Umbilical cord (tissue), 2 donors: Measurements from ENCODE around the gene EMD. TPM values are rescaled to one million over a fixed set of nuclear protein-coding genes. Genes with fewer than 3 reads are reported as not detected.
A peak's percentile ranks its signal among the peaks of the same experiment; 100 is the strongest.
"Not testable (repeated sequence)": the region's sequence is repeated elsewhere in the genome, so short reads cannot be mapped to it uniquely, and the experiment has no call there.

Experiments
- DNase-seq: peaks from one replicate; pipeline ENCODE4 v3.0.0-alpha.2; 2015; ENCODE audit warnings: low spot score
- total RNA-seq: library from RNA; depleted of rRNA; stranded (reverse); fragments of >200 nt; gene quantifications from one replicate; pipeline ENCODE4 v1.2.3, GENCODE V29; 2014; ENCODE audit warnings: low replicate concordance; ENCODE audit not compliant: insufficient read depth

The EMD gene
- total RNA-seq, 1 donor from 2014 or later = 22.9 TPM

GRCh38 chrX:154371017-154371788 lies 7.9 kb upstream of the EMD start:
- peak; percentile 95 for DNase-seq

GRCh38 chrX:154371789-154372300 lies 7.2 kb upstream of the EMD start:
- DNase-seq = no peak

DNA sequence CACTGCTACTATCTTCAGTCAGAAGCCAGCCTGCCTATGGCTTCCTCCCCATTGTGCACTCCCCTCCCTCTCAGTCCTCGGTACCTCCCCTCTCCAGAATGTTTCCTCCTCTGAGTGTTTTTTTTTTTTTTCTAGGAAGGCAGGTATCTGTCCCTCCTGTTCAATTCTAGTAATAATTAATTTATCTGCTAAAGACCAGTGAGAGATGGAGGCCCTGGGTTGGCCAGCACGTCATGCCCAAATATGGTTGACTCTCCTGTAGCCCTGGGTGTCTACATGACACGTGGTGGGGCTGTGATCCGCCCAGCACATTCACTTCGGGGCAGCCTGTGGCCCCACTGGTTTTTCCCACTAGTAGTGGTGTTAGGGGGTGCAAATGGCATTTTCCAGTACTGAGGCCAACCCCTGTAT lies 6.5 kb upstream of the EMD start:
- DNase-seq = peak; percentile 42

DNA sequence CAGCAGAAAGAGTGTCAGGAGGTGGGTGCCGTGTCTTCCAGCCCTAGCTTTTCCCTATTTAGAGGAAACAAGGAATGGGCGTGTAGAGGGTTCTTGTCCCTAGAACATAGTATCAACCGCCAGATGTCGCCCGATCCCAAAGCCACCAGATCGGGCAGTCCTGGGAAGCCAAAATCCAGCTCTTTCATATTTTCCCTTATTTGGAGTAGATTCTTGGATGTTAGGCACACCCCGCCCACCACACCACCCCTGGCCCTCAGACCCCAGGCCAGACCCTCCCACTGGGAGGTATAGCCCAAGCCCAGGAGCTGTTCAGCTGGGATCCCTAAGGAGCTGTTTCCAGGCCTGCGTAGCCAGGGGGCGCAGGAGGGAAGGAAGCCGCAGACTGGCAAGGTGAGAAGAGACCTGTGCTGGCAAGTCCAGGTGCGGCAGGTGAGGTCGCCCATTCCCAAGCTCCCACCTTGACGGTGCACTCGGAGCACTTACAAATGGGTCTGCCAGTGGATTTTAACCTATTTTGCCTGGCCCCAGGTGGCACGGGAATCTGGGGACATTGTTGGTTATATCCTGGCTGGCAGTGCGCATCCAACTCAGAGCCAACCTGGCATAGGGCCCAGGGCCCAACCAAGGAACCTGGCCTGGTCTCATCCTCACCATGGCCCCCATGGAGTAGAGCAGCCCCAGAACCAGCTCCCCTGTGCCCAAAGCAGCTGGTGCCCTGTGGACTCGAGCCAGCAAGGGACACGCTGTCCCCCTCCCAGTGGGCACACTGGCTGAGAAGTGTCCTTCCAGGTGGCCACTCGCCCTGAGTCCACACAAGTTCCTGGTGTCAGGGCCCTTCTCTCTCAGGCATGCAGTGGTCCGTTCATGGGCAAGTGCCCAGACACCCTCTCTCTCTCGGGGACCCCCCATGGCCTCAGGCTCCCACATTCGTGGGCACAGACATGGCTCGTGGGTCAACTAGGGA lies 5.5 kb upstream of the EMD start:
- DNase-seq = peak; percentile 90

DNA sequence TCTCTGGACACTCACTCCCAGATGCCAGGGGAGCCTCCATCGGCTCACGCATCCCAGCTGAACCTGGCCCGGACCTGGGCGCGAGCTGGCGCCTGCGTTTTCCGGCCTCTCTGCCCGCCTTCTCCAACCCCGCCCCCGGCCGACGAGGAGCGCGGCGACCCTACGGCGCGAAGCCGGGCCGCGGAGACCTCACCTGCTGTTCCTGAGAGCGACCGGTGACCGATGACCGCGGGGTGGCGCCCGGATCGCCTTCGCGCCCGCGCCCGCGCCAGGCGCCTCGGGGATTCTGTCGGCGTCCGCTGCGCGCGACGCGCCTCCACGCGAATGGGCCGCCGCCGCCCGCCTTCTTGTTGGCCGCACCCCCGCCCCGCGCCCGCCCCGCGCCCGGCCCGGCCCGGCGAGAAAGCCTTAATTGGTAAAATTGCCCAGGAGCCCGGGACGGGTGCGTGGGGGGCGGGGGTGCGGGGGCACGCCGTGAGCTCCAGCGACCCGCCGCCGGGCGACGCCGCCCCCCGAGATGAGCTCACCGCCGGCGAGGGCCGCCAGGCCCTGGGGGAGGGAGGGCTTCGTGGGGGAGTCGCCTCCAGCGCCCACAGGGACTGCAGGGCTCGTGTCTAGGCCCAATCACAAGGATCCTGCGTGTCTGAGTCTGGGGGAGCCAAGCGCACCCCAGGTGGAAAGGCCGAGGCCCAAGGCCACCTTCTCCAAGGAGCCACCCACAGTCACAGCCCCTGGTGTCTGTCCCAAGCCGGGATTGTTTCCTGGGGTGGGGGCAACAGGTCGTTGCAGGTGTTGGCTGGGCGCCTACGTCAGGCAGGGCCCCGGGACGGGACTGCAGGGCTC lies 4.6 kb upstream of the EMD start, which contains the start of gene FLNA:
Gene FLNA (minus strand): TSS at position 322 of the 843 bp plus-strand sequence. CDS start 3,389 bp downstream, outside the sequence.
- peak; percentile 23 for DNase-seq

DNA sequence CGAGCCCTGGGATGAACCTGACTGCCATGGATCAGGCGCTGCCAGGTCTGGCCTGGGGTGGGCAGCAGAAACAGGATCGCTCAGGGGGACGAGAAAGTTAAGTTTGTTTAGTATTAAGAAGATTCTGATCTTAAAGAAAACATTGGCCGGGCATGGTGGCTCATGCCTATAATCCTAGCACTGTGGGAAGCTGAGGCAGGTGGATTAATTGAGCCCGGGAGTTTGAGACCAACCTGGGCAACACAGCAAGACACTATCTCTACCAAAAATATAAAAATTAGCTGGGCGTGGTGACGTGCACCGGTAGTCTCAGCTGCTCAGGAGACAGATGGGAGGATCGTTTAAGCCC lies 4.0 kb upstream of the EMD start:
- DNase-seq = no peak

GRCh38 chrX:154376774-154377173 lies 2.3 kb upstream of the EMD start:
- DNase-seq = peak; percentile 41

- DNase-seq = peak; percentile 69
These were observed 866 bp upstream of the EMD start for GRCh38 chrX:154378059-154378798.

- DNase-seq = no peak
These were observed 465 bp downstream of the EMD start for GRCh38 chrX:154379569-154379951.

DNA sequence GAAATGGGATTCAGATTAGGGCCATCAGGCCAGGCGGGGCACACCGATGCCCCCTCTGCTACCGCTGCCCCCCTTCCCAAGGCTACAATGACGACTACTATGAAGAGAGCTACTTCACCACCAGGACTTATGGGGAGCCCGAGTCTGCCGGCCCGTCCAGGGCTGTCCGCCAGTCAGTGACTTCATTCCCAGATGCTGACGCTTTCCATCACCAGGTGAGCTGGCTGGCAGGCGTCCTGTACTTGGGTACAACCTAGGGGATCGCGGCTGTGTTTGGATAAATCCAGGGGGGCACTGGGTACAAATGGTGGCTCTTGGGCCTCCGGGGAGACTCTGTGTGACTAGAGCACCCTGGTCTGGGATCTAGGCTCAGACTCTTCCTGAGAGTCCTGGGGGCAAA lies 1.1 kb downstream of the EMD start:
- DNase-seq = no peak

DNA sequence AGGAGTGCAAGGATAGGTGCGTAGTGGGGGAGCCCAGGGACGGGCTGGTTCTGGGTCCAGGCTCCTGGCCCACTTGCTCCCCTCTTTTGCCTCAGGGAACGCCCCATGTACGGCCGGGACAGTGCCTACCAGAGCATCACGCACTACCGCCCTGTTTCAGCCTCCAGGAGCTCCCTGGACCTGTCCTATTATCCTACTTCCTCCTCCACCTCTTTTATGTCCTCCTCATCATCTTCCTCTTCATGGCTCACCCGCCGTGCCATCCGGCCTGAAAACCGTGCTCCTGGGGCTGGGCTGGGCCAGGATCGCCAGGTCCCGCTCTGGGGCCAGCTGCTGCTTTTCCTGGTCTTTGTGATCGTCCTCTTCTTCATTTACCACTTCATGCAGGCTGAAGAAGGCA lies 1.7 kb downstream of the EMD start:
- no peak for DNase-seq

DNA sequence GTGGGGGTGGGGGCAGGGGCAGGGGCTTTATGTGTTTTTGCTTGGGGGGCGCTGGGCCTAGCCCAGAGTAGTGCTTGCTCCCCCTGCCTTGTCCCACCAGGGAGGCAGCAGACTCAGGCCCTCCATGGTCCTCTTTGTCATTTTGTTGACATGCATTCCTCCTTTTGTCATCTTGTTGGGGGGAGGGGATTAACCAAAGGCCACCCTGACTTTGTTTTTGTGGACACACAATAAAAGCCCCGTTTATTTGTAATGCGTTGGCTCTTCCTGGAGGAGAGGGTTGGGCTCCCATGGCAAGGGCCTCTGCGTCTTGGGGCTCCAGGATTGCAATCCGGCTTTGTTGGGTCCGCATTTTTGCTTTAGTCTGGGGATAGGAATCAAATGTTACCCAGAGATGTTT lies 2.2 kb downstream of the EMD start:
- no peak for DNase-seq

DNA sequence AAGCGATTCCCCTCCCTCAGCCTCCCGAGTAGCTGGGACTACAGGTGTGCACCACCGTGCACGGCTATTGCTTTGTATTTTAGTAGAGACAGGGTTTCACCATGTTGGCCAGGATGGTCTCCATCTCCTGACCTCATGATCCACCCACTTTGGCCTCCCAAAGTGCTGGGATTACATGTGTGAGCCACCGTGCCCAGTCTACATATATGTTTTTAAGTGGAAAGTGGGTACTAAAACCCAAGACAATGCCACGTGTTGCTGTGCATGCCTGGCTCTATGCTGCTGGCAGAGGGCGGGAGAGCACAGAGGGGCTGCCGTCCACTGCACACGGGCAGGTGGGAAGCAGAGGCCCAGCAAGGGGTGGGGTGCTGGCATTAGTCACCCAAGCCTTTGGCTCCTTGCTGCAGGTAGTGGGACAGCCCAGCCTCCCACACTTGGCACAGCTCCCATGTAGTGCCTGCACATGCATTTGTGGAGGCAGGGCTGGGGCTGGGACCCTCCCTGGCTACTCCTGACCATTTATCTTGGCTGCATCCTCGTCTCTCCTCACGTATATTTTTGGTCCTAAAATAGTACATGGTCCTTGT lies 3.5 kb downstream of the EMD start:
- DNase-seq = no peak

DNA sequence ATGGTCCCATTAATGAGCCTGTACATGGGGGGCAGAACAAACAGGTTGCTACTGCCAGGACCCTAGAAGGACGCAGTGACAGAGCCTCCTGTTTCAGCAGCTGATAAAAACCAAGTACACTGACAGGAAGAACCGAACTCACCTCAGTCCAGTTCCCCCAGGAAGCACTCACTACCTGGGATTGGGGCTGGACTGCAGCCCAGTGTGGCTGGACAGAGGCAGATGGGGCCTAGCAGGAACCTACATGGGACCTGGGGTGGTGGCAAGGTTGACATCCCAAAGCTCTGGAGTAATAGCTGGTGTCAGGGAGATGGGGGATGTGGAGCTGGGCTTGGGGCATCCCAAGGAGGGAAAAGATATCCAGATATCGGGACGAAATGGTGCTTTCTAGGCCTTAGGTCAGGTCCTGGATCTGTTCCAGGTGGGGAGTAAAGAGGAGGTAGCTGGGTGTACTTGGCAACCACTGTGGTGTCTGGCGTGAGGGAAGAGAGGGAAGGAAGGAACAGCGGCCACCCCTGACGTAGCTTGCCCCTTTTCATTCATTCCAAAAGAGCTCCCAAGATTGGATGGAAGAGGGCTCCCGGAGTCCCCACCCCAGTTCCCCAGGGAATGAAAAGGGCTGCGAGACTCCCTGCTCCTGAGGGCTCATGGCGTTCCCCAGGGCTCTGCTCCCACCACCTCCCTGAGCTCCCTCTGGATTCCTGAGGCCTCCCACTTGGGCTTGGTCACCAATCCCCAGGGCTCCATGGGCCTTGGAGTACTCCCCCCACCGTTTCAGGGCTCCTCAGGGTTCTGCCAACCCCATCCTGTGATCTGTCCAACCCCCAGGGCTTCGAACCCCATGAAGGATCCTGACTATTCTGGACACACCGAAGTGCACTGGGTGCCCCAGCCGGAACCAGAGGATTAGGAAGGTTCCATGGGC lies 4.5 kb downstream of the EMD start:
- DNase-seq = no peak

DNA sequence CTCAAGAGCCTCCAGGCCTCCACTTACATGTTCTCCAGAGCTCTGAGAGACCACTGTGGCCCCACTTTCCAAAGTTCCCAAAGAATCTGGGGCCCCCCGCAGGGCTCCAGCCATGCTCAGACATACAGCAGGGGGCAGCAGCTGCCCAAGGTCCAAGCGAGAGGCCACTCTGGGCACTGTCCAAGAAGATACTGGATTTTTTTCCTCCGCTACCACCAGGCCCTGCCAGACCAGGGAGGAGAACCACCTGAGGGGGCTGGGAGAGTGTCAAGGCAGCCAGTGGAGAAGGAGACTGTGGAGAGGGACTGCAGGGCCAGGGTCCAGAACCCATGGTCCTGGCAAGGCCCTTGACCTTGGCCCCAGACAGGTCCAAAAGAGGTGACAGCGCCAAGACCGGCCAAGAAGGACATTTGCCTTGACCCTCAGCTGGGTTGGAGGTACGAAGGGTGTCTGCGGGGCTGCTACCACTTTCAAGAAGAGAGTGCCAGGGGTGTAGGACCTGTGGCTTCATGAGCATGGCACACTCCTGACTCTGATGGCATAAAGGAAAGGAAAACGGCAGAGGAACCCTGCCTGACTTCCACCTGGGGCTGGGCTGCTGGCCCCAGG lies 5.3 kb downstream of the EMD start:
- DNase-seq = peak; percentile 41

DNA sequence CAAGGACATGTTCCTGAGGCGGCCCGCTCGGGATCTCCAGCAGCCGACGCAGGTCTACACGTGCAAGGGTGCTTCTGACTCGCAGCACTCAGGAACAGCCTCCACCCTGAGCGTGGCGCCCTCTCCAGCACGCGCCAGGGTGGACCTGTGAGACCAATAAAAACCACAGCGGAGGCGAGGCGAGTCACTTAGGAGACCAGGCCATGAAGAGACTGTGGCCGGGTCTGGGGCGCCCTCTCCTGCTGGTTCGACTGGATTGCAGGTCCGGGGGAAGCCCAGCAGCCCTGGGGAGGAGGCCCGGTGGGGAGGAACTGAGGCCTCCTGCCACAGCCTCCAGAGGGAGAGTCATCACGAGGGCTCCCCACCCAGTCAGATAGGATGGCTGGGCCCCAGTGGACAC lies 9.0 kb downstream of the EMD start:
- not testable (repeated sequence) for DNase-seq

DNA sequence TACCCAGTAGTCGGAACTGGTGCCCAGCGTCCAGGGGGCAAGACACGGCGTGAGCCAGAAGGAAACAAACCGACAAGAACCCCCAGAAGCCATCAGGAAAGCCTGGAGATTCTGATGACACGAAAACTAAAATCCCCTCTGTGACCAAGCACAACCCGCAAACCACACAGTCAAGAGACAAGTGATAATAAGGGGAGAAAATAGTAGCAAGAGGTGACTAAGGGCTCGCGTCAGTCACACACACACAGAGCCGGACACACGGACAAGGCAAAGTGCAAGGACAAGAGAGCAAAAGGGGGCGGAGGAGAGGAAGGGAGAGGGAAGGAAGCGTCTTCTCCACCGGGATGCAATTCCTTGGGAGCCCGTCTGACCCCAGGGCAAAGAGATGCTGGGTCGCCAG lies 9.6 kb downstream of the EMD start:
- not testable (repeated sequence) for DNase-seq

DNA sequence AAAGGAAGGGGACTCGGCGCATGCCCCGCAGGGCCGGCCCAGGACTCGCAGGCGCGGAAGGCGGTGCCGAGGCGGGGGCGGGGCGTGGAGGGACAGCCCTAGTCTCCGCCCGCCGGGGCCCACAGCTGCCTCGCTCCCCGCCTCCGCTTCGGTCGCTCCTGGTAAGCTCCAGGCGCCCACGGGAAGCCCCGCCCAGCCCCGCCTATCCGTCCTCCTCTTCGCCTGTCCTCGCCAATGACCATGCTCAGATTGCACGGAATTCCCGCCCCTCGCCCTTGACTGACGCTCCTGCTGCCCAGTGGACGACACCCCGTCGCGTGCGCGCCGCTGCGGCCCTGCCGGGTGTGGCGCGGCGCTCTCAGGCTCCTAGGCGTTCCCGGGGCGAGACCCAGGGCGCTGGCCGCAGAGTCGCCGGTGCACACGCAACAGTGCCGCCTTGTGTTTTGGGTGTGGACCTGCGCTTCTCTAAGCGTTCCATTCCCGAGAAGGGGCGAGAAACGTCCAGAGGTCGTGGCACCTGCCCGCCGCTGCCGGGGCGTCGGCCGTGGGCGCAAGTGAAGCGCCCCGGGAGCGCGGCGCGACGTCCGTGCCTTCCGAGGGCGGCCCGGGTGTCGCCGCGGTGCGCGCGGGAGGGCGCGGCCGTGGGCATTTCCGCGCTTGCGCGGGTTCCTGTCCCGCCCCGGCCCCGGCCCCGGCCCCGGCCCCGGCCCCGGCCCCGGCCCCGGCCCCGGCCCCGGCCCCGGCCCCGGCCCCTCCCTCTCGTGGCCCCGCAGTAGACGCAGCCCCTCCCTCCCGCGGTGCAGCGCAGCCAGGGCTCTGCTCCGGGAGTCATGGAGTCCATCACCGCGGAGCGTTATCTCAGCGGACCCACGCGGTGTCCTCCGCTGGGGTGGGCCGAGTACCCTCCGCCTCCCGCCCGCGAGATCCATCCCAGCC lies 11.0 kb downstream of the EMD start:
- not testable (repeated sequence) for DNase-seq
